ENCODE results near the gene LGALS14. TPM values are rescaled to one million over a fixed set of nuclear protein-coding genes. Genes with fewer than 3 reads are reported as not detected.
"Not testable (repeated sequence)": the region's sequence is repeated elsewhere in the genome, so short reads cannot be mapped to it uniquely, and the experiment has no call there.

LGALS14 gene
- total RNA-seq, 2 experiments from 2014 or later: 0.90 TPM; not detected in 1

- POLR2A ChIA-PET: interaction anchor here (1.5 kb wide), 1 partner anchor 234 kb away, joined by 4 read pairs; the partner anchor contains the start of gene SUPT5H
- Mint-ChIP-seq H3K27ac (peak overlapping the region; percentile 86), H3K9me3 (no peaks in the 10 kb centered on the region), H3K4me1 (peaks cover 55% of the 10 kb centered on the region), H3K4me3 (peak overlapping the region; percentile 75), H3K36me3 (ENCODE audit: low read depth) (peaks cover 3% of the 10 kb centered on the region), H3K27me3 (no peaks in the 10 kb centered on the region)
- CTCF ChIA-PET: interaction anchor here (0.6 to 1.1 kb wide), 2 partner anchors 128 to 167 kb away, joined by 3 to 5 read pairs; partner anchors contain the start of gene FBL
- peak; percentile 53 for DNase-seq
Measured at GRCh38 chr19:39679056-39679790, 25.1 kb upstream of the LGALS14 start.

- ChIA-PET CTCF (no interaction called here), POLR2A (no interaction called here)
- Mint-ChIP-seq H3K4me3 (peak overlapping the region; percentile 75), H3K27ac (peak overlapping the region; percentile 86), H3K27me3 (no peaks in the 10 kb centered on the region), H3K4me1 (peaks cover 55% of the 10 kb centered on the region), H3K36me3 (ENCODE audit: low read depth) (peaks cover 8% of the 10 kb centered on the region), H3K9me3 (no peaks in the 10 kb centered on the region)
- no peak for DNase-seq
Measured at GRCh38 chr19:39679791-39680168, 24.5 kb upstream of the LGALS14 start.

GRCh38 chr19:39680593-39680992 lies 23.7 kb upstream of the LGALS14 start:
- Mint-ChIP-seq H3K9me3 (no peaks in the 10 kb centered on the region), H3K4me1 (peaks cover 48% of the 10 kb centered on the region), H3K36me3 (ENCODE audit: low read depth) (peaks cover 16% of the 10 kb centered on the region), H3K4me3 (no peak overlapping the region), H3K27me3 (no peaks in the 10 kb centered on the region), H3K27ac (peak overlapping the region; percentile 86)
- ChIA-PET CTCF (no interaction called here), POLR2A (no interaction called here)
- no peak for DNase-seq

GRCh38 chr19:39681416-39681815 lies 22.9 kb upstream of the LGALS14 start:
- H3K4me1 Mint-ChIP-seq: peaks cover 44% of the 10 kb centered on the region
- peaks cover 24% of the 10 kb centered on the region for H3K36me3 Mint-ChIP-seq (ENCODE audit: low read depth)
- DNase-seq: no peak
- no peak overlapping the region for H3K27ac Mint-ChIP-seq
- ChIA-PET POLR2A (no interaction called here), CTCF (no interaction called here)
- no peak overlapping the region for H3K4me3 Mint-ChIP-seq
- H3K9me3 Mint-ChIP-seq: no peaks in the 10 kb centered on the region
- no peaks in the 10 kb centered on the region for H3K27me3 Mint-ChIP-seq

GRCh38 chr19:39684267-39684666 lies 20.0 kb upstream of the LGALS14 start:
- POLR2A ChIA-PET: no interaction called here
- Mint-ChIP-seq H3K4me1 (peaks cover 28% of the 10 kb centered on the region), H3K36me3 (ENCODE audit: low read depth) (peaks cover 33% of the 10 kb centered on the region), H3K4me3 (no peak overlapping the region), H3K27me3 (no peaks in the 10 kb centered on the region), H3K27ac (no peak overlapping the region), H3K9me3 (peaks cover 7% of the 10 kb centered on the region)
- CTCF ChIA-PET: no interaction called here
- DNase-seq: no peak

GRCh38 chr19:39686739-39687138 lies 17.5 kb upstream of the LGALS14 start:
- no peak overlapping the region for H3K4me3 Mint-ChIP-seq
- peaks cover 8% of the 10 kb centered on the region for H3K27me3 Mint-ChIP-seq
- H3K4me1 Mint-ChIP-seq: peaks cover 9% of the 10 kb centered on the region
- no peak overlapping the region for H3K27ac Mint-ChIP-seq
- DNase-seq: no peak
- H3K9me3 Mint-ChIP-seq: peaks cover 10% of the 10 kb centered on the region
- ChIA-PET POLR2A (no interaction called here), CTCF (no interaction called here)
- peaks cover 33% of the 10 kb centered on the region for H3K36me3 Mint-ChIP-seq (ENCODE audit: low read depth)

GRCh38 chr19:39688637-39689036 lies 15.6 kb upstream of the LGALS14 start:
- H3K36me3 Mint-ChIP-seq (ENCODE audit: low read depth): peaks cover 33% of the 10 kb centered on the region
- POLR2A ChIA-PET, H3K4me3 Mint-ChIP-seq, H3K4me1 Mint-ChIP-seq, H3K27me3 Mint-ChIP-seq, H3K27ac Mint-ChIP-seq, DNase-seq, H3K9me3 Mint-ChIP-seq, CTCF ChIA-PET: not testable (repeated sequence)

GRCh38 chr19:39692166-39692565 lies 12.1 kb upstream of the LGALS14 start:
- POLR2A ChIA-PET: no interaction called here
- CTCF ChIA-PET: no interaction called here
- Mint-ChIP-seq H3K9me3 (peaks cover 10% of the 10 kb centered on the region), H3K4me3 (no peak overlapping the region), H3K27me3 (peaks cover 12% of the 10 kb centered on the region), H3K4me1 (no peaks in the 10 kb centered on the region), H3K36me3 (ENCODE audit: low read depth) (peaks cover 6% of the 10 kb centered on the region), H3K27ac (no peak overlapping the region)
- no peak for DNase-seq

GRCh38 chr19:39692822-39693221 lies 11.5 kb upstream of the LGALS14 start:
- Mint-ChIP-seq H3K9me3 (peaks cover 10% of the 10 kb centered on the region), H3K4me3 (no peak overlapping the region), H3K27me3 (peaks cover 12% of the 10 kb centered on the region), H3K36me3 (ENCODE audit: low read depth) (peaks cover 4% of the 10 kb centered on the region), H3K27ac (no peak overlapping the region), H3K4me1 (no peaks in the 10 kb centered on the region)
- CTCF ChIA-PET: no interaction called here
- DNase-seq: no peak
- POLR2A ChIA-PET: no interaction called here

GRCh38 chr19:39695759-39696158 lies 8.5 kb upstream of the LGALS14 start:
- H3K27me3 Mint-ChIP-seq: peaks cover 8% of the 10 kb centered on the region
- no peak overlapping the region for H3K4me3 Mint-ChIP-seq
- H3K4me1 Mint-ChIP-seq: no peaks in the 10 kb centered on the region
- H3K9me3 Mint-ChIP-seq: no peaks in the 10 kb centered on the region
- no peak overlapping the region for H3K27ac Mint-ChIP-seq
- DNase-seq: no peak
- no peaks in the 10 kb centered on the region for H3K36me3 Mint-ChIP-seq (ENCODE audit: low read depth)
- CTCF ChIA-PET: no interaction called here
- POLR2A ChIA-PET: no interaction called here

- Mint-ChIP-seq H3K4me1 (no peaks in the 10 kb centered on the region), H3K9me3 (no peaks in the 10 kb centered on the region), H3K4me3 (no peak overlapping the region), H3K27me3 (peaks cover 5% of the 10 kb centered on the region), H3K27ac (no peak overlapping the region), H3K36me3 (ENCODE audit: low read depth) (no peaks in the 10 kb centered on the region)
- no peak for DNase-seq
- CTCF ChIA-PET: no interaction called here
- POLR2A ChIA-PET: no interaction called here
Measured at GRCh38 chr19:39696387-39696786, 7.9 kb upstream of the LGALS14 start.

- no peak for DNase-seq
- Mint-ChIP-seq H3K27me3 (peaks cover 5% of the 10 kb centered on the region), H3K9me3 (no peaks in the 10 kb centered on the region), H3K36me3 (ENCODE audit: low read depth) (no peaks in the 10 kb centered on the region), H3K4me3 (no peak overlapping the region), H3K27ac (no peak overlapping the region), H3K4me1 (no peaks in the 10 kb centered on the region)
- CTCF ChIA-PET: interaction anchor here (0.9 kb wide), 1 partner anchor 94 kb away, joined by 3 read pairs; no protein-coding TSS in a partner anchor
- POLR2A ChIA-PET: no interaction called here
Measured at GRCh38 chr19:39698535-39698934, 5.7 kb upstream of the LGALS14 start.

- Mint-ChIP-seq H3K36me3 (ENCODE audit: low read depth) (peaks cover 6% of the 10 kb centered on the region), H3K9me3 (peaks cover 4% of the 10 kb centered on the region)
- POLR2A ChIA-PET: no interaction called here
Measured at GRCh38 chr19:39701291-39701690, 3.0 kb upstream of the LGALS14 start.

GRCh38 chr19:39705578-39706188 lies 1.4 kb downstream of the LGALS14 start:
- peak; percentile 29 for DNase-seq
- Mint-ChIP-seq H3K4me1 (peaks cover 37% of the 10 kb centered on the region), H3K36me3 (ENCODE audit: low read depth) (peaks cover 12% of the 10 kb centered on the region), H3K27ac (peak overlapping the region; percentile 81), H3K27me3 (peaks cover 4% of the 10 kb centered on the region), H3K4me3 (peak overlapping the region; percentile 15), H3K9me3 (peaks cover 9% of the 10 kb centered on the region)
- ChIA-PET POLR2A (no interaction called here), CTCF (no interaction called here)

More at GRCh38 chr19:39701291-39701690, 3.0 kb upstream of the LGALS14 start:
- Mint-ChIP-seq H3K27me3 (peaks cover 5% of the 10 kb centered on the region), H3K4me3 (no peak overlapping the region), H3K4me1 (peaks cover 23% of the 10 kb centered on the region), H3K27ac (no peak overlapping the region)
- DNase-seq: no peak
- CTCF ChIA-PET: interaction anchor here (1.0 kb wide), 1 partner anchor 94 kb away, joined by 3 read pairs; no protein-coding TSS in a partner anchor

Data from activated CD4-positive, alpha-beta memory T cell treated with anti-CD3 and anti-CD28 coated beads, Interleukin-2, amount 10 ng/mL, durations not matched to agents 7 days and 5 days (primary cell).